ENCODE results near the gene VCAN.

VCAN gene

DNA sequence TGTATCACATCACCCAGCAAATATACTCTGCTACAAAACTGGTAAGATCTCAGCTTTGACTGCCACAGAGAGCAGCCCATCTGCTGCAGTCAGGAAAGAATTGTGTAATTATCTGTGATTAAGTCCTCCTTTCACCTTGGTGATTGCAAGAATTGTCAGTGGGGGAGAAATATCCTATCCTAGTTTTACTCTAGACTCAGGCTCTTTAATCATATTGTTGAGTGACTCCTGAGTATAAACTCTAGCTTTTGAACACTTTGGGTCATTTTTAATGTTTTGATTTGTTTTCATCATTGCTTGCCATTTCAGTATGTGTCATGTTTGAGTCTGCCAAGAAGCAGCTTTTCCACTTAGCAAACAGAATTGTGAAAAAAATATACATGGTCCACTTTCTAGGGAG, 32.1 kb downstream of the VCAN start:
- DNase-seq: no peak

DNA sequence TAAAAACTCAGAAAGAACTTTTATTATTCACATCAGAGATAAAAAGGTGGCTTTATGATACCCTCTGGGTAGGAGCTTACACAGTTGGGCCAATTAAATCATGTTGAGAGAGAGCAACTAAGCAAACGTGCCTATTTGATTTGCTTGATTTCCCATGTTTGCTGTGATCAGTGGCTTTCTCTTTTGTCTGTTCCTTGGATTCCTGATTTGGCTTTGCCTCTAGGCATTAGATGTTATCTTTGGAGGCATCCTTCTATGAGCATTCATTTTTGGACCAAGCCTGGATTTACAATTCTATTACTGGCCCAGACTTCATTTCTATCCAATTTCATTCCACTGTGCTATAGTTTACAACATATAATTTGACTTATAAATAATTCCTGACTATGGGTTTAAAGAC, 35.9 kb downstream of the VCAN start:
- no peak for DNase-seq

DNA sequence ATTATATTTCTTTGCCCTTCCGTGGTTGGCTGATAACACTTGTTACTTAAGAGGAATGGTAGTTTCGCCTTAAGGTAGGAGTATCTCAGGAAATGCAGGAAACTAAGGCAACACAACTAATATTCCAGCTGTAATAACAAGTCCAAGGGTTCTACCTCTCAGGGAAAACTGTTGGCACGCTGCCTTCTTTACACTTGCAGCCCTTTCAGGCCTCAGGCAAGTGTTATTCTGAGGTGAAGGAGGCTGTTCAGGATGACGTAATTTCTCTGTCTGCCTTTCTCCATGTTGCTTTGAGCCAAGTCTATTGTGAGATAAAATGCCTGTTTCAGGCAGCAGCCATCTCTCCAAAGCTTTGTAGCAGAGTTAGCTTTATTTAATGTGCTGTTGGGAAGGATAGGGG, 38.0 kb downstream of the VCAN start:
- DNase-seq: no peak

GRCh38 chr5:83510260-83510659, 38.7 kb downstream of the VCAN start:
- no peak for DNase-seq

DNA sequence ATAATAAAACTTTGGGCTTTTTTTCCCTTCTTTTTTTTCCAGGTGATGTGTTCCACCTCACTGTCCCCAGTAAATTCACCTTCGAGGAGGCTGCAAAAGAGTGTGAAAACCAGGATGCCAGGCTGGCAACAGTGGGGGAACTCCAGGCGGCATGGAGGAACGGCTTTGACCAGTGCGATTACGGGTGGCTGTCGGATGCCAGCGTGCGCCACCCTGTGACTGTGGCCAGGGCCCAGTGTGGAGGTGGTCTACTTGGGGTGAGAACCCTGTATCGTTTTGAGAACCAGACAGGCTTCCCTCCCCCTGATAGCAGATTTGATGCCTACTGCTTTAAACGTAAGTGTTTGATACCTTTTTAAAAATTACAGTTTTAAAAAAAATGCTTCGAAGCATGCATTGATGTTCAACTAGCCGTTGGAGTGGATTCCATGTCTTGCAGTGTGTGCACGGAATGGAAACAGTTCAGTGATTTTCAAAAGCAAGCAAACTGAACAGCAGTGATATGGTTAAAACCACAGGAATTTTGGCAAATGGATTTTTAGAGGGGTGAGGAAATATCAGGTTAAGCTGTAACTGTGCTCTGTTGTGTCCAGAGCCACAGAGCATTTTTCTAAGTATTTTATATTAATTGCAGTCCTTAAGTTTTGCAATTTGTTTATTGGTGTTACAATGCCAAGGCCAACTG, 40.7 kb downstream of the VCAN start:
- DNase-seq: no peak

DNA sequence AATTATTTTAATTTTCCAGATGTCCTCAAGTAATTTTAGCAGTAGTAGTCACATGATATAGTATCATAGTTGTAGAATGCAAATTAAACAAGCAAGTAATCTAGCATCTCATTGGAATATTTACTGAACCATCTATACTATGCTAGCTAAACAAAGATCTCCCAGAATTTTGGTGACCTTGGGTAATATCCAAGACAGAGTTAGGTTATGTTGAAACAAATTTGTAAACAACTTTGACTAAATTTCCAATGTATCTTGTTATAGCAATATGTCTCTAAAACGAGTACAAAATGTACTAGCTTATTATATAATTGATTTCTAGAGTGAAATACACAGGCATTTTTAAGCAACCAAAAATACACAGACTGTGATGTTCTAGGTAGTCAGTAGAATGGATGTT, 41.5 kb downstream of the VCAN start:
- DNase-seq: no peak

DNA sequence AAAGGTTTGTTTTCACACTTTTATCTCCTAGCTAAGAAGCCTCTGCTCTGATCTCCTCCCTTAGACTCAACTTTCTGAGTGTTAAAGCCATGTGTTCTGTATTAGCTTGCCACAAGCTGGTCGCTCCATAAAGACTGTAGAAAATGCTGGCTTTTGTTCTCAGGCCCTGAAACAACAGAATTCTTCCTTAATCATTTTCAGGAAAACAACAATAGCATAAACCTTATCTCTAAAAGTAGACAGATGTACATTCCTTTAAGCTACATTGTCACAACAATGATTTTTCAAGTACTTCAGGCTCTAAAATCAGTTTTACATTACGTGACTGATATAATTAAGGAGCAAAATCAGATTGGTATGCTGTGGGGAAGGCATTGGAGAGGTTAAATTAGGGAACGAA, 41.9 kb downstream of the VCAN start:
- DNase-seq: no peak

DNA sequence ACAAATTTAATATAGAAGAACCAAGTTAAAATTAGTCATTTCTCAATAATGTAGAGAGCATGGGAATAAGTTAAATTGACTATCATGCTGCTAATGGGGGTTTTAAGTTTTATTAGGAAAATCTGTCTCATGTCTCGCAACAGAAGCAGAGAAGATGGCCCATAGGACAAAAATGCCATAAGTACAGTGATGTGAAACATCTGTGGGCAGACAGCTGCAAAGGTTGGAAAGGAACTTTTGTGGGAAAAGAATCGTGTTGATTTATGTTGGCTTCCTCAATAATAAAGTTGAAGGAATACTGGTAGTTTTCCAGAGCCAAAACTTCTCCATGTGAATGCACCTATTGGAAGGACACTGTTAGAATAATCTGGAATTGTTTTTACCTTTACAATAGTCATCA, 44.8 kb downstream of the VCAN start:
- no peak for DNase-seq

- DNase-seq: no peak
Measured at GRCh38 chr5:83517072-83517687, 45.6 kb downstream of the VCAN start.

DNA sequence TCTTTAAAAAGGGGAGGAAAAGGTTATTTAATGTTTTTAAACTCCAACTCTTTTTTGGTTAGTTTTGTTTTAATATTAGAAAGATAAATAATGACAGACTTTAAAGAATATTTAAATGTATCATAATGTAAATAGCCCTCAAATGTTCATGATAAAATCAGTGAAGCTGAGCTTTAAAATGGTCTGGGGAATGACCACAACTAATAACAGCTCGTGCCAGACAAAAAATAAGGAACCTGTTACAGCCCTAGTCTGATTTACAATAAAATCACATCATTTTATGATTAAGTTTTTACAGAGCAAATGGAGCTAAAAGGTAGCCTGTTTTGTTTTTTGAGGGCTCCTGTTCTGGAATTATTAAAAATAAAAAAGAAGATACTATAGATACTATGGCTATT, 46.1 kb downstream of the VCAN start:
- no peak for DNase-seq

- no peak for DNase-seq
Measured at GRCh38 chr5:83518319-83519061, 46.9 kb downstream of the VCAN start.

DNA sequence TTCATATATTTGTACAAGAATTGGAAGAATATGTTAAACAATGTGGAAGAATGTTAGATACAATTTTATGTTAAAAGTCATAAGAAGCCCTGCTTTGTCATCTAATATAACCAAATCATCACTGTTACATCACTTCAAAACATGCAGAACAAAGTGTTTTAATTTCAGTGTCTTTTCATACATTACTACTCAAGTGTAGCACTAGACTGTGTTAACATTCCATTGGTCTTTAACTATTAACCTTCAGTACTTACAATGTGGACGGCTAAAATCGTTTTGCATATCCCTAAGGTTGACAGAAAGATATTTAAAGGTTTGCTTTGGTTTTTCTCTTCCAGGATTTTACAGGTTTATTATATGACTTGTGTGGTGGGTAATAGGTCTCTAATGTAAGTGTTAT, 50.9 kb downstream of the VCAN start:
- no peak for DNase-seq

DNA sequence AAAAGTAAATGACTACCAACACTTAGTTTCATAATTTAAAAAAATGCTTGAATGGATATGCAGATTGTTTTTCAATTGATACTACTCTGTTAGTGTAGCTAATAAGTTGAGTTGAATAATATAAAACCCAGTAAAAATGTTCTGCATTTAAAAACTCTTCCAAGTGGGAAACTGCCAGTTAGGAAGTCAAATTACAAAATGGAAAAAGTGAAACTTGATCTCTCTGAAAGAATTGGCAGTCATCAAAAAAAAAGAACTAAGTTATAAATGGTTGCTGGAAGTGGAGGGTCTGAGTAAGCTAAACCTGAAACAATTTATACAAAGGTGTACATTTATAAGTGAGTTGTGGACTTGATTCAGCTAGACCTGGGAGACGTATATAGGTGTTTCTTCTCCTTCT, 52.4 kb downstream of the VCAN start:
- no peak for DNase-seq

DNA sequence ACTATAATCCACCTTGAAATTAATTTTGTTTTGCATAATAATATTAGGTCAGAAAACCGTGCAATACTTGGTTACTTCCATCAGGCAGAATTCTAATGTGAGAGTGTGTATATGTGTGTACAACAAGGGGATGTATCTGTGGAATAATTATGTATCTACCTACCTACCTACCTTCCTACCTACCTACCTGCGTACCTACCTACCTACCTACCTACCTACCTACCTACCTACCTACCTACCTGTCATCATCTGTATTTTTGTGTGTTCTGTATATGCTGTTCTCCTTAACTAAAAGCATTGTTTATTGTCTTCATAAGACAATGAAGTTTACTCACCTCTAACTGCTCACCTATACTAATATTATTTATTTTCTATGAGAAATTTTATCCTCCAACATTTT, 52.8 kb downstream of the VCAN start:
- no peak for DNase-seq

- no peak for DNase-seq
Measured at GRCh38 chr5:83524991-83525390, 53.4 kb downstream of the VCAN start.

GRCh38 chr5:83526289-83526688, 54.7 kb downstream of the VCAN start:
- no peak for DNase-seq

- DNase-seq: no peak
Measured at GRCh38 chr5:83527221-83527620, 55.7 kb downstream of the VCAN start.

GRCh38 chr5:83527722-83528438, 56.3 kb downstream of the VCAN start:
- no peak for DNase-seq

DNA sequence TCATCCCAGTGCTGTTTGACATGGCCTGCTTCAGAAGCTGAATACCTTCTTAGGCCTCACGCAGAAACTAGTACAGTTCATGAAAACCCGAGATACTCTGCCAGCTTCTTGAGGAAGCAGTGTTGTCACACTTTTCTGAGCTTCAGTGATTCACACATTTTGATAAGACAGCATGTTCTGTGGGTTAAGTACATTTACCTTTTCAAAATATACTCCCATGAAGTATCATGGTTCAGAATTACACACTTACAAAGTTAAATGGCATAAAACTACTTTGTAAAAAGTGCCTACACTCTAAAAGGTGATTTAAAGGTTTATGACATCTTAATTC, 56.9 kb downstream of the VCAN start:
- DNase-seq: no peak

- DNase-seq: no peak
Measured at GRCh38 chr5:83530193-83530592, 58.6 kb downstream of the VCAN start.

DNA sequence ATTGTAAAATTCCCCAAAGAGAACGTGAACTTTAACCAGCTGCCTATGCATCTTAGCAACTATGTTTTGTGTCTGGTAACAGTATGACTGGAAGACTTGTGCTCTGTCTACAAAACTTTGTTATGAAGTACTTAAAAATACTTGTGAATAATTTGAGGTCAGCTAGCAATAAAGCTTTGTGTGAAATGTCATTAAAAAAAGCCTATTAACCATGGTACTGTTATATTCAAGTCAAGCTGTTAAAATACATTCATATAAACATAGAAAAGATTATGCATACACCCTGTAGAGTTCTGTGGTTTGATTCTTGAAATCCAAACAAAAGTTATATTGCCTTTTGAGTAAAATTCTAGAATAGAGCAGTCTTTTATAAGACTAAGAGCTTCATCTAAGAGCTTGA, 60.1 kb downstream of the VCAN start:
- DNase-seq: no peak

DNA sequence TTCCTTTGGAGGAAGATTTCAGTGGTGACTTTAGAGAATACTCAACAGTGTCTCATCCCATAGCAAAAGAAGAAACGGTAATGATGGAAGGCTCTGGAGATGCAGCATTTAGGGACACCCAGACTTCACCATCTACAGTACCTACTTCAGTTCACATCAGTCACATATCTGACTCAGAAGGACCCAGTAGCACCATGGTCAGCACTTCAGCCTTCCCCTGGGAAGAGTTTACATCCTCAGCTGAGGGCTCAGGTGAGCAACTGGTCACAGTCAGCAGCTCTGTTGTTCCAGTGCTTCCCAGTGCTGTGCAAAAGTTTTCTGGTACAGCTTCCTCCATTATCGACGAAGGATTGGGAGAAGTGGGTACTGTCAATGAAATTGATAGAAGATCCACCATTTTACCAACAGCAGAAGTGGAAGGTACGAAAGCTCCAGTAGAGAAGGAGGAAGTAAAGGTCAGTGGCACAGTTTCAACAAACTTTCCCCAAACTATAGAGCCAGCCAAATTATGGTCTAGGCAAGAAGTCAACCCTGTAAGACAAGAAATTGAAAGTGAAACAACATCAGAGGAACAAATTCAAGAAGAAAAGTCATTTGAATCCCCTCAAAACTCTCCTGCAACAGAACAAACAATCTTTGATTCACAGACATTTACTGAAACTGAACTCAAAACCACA, 67.4 kb downstream of the VCAN start:
- no peak for DNase-seq

DNA sequence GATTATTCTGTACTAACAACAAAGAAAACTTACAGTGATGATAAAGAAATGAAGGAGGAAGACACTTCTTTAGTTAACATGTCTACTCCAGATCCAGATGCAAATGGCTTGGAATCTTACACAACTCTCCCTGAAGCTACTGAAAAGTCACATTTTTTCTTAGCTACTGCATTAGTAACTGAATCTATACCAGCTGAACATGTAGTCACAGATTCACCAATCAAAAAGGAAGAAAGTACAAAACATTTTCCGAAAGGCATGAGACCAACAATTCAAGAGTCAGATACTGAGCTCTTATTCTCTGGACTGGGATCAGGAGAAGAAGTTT, 67.9 kb downstream of the VCAN start:
- DNase-seq: no peak

DNA sequence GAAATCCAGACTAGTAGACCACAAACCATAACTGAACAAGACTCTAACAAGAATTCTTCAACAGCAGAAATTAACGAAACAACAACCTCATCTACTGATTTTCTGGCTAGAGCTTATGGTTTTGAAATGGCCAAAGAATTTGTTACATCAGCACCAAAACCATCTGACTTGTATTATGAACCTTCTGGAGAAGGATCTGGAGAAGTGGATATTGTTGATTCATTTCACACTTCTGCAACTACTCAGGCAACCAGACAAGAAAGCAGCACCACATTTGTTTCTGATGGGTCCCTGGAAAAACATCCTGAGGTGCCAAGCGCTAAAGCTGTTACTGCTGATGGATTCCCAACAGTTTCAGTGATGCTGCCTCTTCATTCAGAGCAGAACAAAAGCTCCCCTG, 68.6 kb downstream of the VCAN start:
- DNase-seq: no peak

Data from CD4-positive, alpha-beta T cell treated with Interleukin-17A for 1 hour (primary cell).